ENCODE results near the gene MAP4K4.
"Not testable (repeated sequence)": the region's sequence is repeated elsewhere in the genome, so short reads cannot be mapped to it uniquely, and the experiment has no call there.

The MAP4K4 gene

GRCh38 chr2:101912545-101912944 lies 215.0 kb downstream of the MAP4K4 start:
- no peak for DNase-seq (ENCODE audit: low spot score)

- no peak for DNase-seq (ENCODE audit: low spot score)
These were observed 223.9 kb downstream of the MAP4K4 start for GRCh38 chr2:101921319-101921952.

- DNase-seq (ENCODE audit: low spot score): no peak
These were observed 224.4 kb downstream of the MAP4K4 start for GRCh38 chr2:101921953-101922325.

GRCh38 chr2:101924311-101924710 lies 226.8 kb downstream of the MAP4K4 start:
- DNase-seq (ENCODE audit: low spot score): not testable (repeated sequence)

GRCh38 chr2:101930019-101930418 lies 232.5 kb downstream of the MAP4K4 start:
- no peak for DNase-seq (ENCODE audit: low spot score)

GRCh38 chr2:101930847-101931246 lies 233.3 kb downstream of the MAP4K4 start:
- DNase-seq (ENCODE audit: low spot score): no peak

- DNase-seq (ENCODE audit: low spot score): no peak
These were observed 233.9 kb downstream of the MAP4K4 start for GRCh38 chr2:101931402-101931801.

GRCh38 chr2:101935764-101936163 lies 238.3 kb downstream of the MAP4K4 start:
- DNase-seq (ENCODE audit: low spot score): not testable (repeated sequence)

GRCh38 chr2:101942851-101943250 lies 245.3 kb downstream of the MAP4K4 start:
- DNase-seq (ENCODE audit: low spot score): no peak

Measured in hematopoietic multipotent progenitor cell treated with erythropoietin and hydrocortisone succinate and interleukin-3 and kit ligand, for 15 days (in vitro differentiated cells).